H9 (cell line): ENCODE results near the gene ENHO. TPM values are rescaled to one million over a fixed set of nuclear protein-coding genes. Genes with fewer than 3 reads are reported as not detected.
A peak's percentile ranks its signal among the peaks of the same experiment; 100 is the strongest.

Experiments
- DNase-seq: peaks from one replicate; pipeline ENCODE4 v3.0.0-alpha.2; 2017
- H2AFZ ChIP-seq: one replicate; pipeline ENCODE4 v1.6.1; 2013; ENCODE audit warnings: mild to moderate bottlenecking, low read length, control low read depth, moderate library complexity
- H2AK5ac ChIP-seq: 2 replicates; pipeline ENCODE4 v1.6.1; 2013; ENCODE audit warnings: low read length, control low read depth, mixed read lengths; ENCODE audit not compliant: insufficient read length
- H2BK120ac ChIP-seq: one replicate; pipeline ENCODE4 v1.6.1; 2013; ENCODE audit warnings: low read depth, mild to moderate bottlenecking, low read length, control low read depth, inconsistent platforms; ENCODE audit not compliant: poor library complexity, severe bottlenecking
- H2BK12ac ChIP-seq: 2 replicates; pipeline ENCODE4 v1.6.1; 2013; ENCODE audit warnings: low read length, control low read depth, mixed read lengths, low read depth; ENCODE audit not compliant: insufficient read length
- H2BK15ac ChIP-seq: 2 replicates; pipeline ENCODE4 v1.6.1; 2013; ENCODE audit warnings: low read depth, low read length, control low read depth
- H2BK20ac ChIP-seq: one replicate; pipeline ENCODE4 v1.6.1; 2013; ENCODE audit warnings: low read depth, mild to moderate bottlenecking, low read length, control low read depth, inconsistent platforms; ENCODE audit not compliant: poor library complexity, severe bottlenecking
- H2BK5ac ChIP-seq: 2 replicates; pipeline ENCODE4 v1.6.1; 2013; ENCODE audit warnings: low read length, control low read depth, mixed read lengths; ENCODE audit not compliant: insufficient read length
- H3K14ac ChIP-seq: 2 replicates; pipeline ENCODE4 v1.6.1; 2013; ENCODE audit warnings: low read length, control low read depth; ENCODE audit not compliant: insufficient read depth
- H3K18ac ChIP-seq: 2 replicates; pipeline ENCODE4 v1.6.1; 2013; ENCODE audit warnings: low read depth, mild to moderate bottlenecking, mixed read lengths, low read length, control low read depth; ENCODE audit not compliant: insufficient read length
- H3K23ac ChIP-seq: 2 replicates; pipeline ENCODE4 v1.6.1; 2013; ENCODE audit warnings: low read length, control low read depth, mixed read lengths, low read depth; ENCODE audit not compliant: insufficient read length
- H3K23me2 ChIP-seq: 2 replicates; pipeline ENCODE4 v1.6.1; 2013; ENCODE audit warnings: low read depth, mild to moderate bottlenecking, mixed read lengths, low read length, control low read depth; ENCODE audit not compliant: insufficient read length, poor library complexity, severe bottlenecking
- H3K27ac ChIP-seq: 2 replicates; pipeline ENCODE4 v1.5.1; 2013; ENCODE audit warnings: low read length, control low read depth, mixed read lengths, low read depth; ENCODE audit not compliant: insufficient read length
- H3K27me3 ChIP-seq: 2 replicates; pipeline ENCODE4 v1.6.1; 2013; ENCODE audit warnings: low read length, control low read depth, inconsistent platforms; ENCODE audit not compliant: insufficient read depth
- H3K4ac ChIP-seq: 2 replicates; pipeline ENCODE4 v1.6.1; 2013; ENCODE audit warnings: low read depth, mild to moderate bottlenecking, control low read depth, inconsistent platforms, low read length, moderate library complexity
- H3K4me1 ChIP-seq: 2 replicates; pipeline ENCODE4 v1.6.1; 2013; ENCODE audit warnings: low read length, control low read depth, inconsistent platforms; ENCODE audit not compliant: insufficient read depth
- H3K4me2 ChIP-seq: 2 replicates; pipeline ENCODE4 v1.6.1; 2013; ENCODE audit warnings: low read length, control low read depth, mixed read lengths; ENCODE audit not compliant: insufficient read length, insufficient read depth
- H3K56ac ChIP-seq: 2 replicates; pipeline ENCODE4 v1.6.1; 2013; ENCODE audit warnings: low read depth, mild to moderate bottlenecking, mixed read lengths, low read length, control low read depth; ENCODE audit not compliant: insufficient read length
- H3K79me1 ChIP-seq: 2 replicates; pipeline ENCODE4 v1.6.1; 2013; ENCODE audit warnings: low read depth, mild to moderate bottlenecking, moderate library complexity, low read length, control low read depth, inconsistent platforms; ENCODE audit not compliant: insufficient read depth, poor library complexity, severe bottlenecking
- H3K79me2 ChIP-seq: 2 replicates; pipeline ENCODE4 v1.6.1; 2013; ENCODE audit warnings: low read length, control low read depth, inconsistent platforms; ENCODE audit not compliant: insufficient read depth
- H3K9ac ChIP-seq: 2 replicates; pipeline ENCODE4 v1.6.1; 2013; ENCODE audit warnings: low read length, control low read depth, mixed read lengths; ENCODE audit not compliant: insufficient read length; ENCODE audit errors: extremely low read depth
- H3K9me3 ChIP-seq: one replicate; pipeline ENCODE4 v1.6.1; 2013; ENCODE audit warnings: low read depth, low read length, inconsistent platforms; ENCODE audit not compliant: control insufficient read depth
- H3T11ph ChIP-seq: one replicate; pipeline ENCODE4 v1.6.1; 2013; ENCODE audit warnings: mild to moderate bottlenecking, low read length, control low read depth, inconsistent platforms
- H4K20me1 ChIP-seq: one replicate; pipeline ENCODE4 v1.6.1; 2013; ENCODE audit not compliant: control insufficient read depth, insufficient read length, insufficient read depth
- H4K5ac ChIP-seq: 2 replicates; pipeline ENCODE4 v1.6.1; 2013; ENCODE audit warnings: low read depth, mild to moderate bottlenecking, mixed read lengths, low read length, control low read depth; ENCODE audit not compliant: insufficient read length
- H4K8ac ChIP-seq: replicated peaks from 2 replicates; pipeline ENCODE4 v1.6.1; 2013; ENCODE audit warnings: low read length, control low read depth, mixed read lengths, low read depth; ENCODE audit not compliant: insufficient read length
- H4K91ac ChIP-seq: 2 replicates; pipeline ENCODE4 v1.6.1; 2013; ENCODE audit warnings: low read depth, mild to moderate bottlenecking, moderate library complexity, mixed read lengths, low read length, control low read depth; ENCODE audit not compliant: insufficient read length
- H3K27ac Mint-ChIP-seq, 3 experiments: 2 replicates in 2 of 3; 3 replicates in 1 of 3; pipeline ENCODE4 v1.8.0; 2020 to 2021; ENCODE audit warnings: mixed read lengths in 3 of 3, mild to moderate bottlenecking in 1 of 3, moderate library complexity in 1 of 3
- H3K27me3 Mint-ChIP-seq: 2 replicates; pipeline ENCODE4 v1.8.0; 2021; ENCODE audit warnings: low read depth, mild to moderate bottlenecking, moderate library complexity, mixed read lengths
- H3K36me3 Mint-ChIP-seq, 3 experiments: 2 replicates in 2 of 3; 3 replicates in 1 of 3; pipeline ENCODE4 v1.8.0; 2020 to 2021; ENCODE audit warnings: low read depth in 3 of 3, mixed read lengths in 3 of 3; ENCODE audit not compliant: insufficient read depth in 1 of 3
- H3K4me1 Mint-ChIP-seq, 2 experiments: 2 replicates each; pipeline ENCODE4 v1.8.0; 2020; ENCODE audit warnings: mixed read lengths in 2 of 2
- H3K4me3 Mint-ChIP-seq, 2 experiments: 2 replicates in 1 of 2; 3 replicates in 1 of 2; pipeline ENCODE4 v1.8.0; 2020 to 2021; ENCODE audit warnings: mild to moderate bottlenecking in 2 of 2, mixed read lengths in 2 of 2, moderate library complexity in 1 of 2
- H3K9me3 Mint-ChIP-seq, 2 experiments: 2 replicates in 1 of 2; 3 replicates in 1 of 2; pipeline ENCODE4 v1.8.0; 2020; ENCODE audit warnings: mild to moderate bottlenecking in 2 of 2, mixed read lengths in 2 of 2, moderate library complexity in 1 of 2
- WGBS: extraction: QIAGEN DNeasy Blood & Tissue Kit; methylation state at CpG from one replicate; pipeline ENCODE4 v1.1.7; 2013; ENCODE audit warnings: missing lambda C conversion rate, low lambda C conversion rate, mixed read lengths; ENCODE audit not compliant: insufficient read length; ENCODE audit errors: extremely low coverage; 5-methylcytosine and 5-hydroxymethylcytosine counted together
- total RNA-seq: library from RNA; stranded (reverse); gene quantifications from 2 replicates; pipeline ENCODE4 v1.2.1, GENCODE V29; 2021
- TF ChIP-seq, protein P1 (sequence below): fragments of 200-600 bp; sonication (generic); conservative IDR thresholded peaks from 3 replicates; pipeline ENCODE4 v1.8.0; 2021; ENCODE audit warnings: antibody characterized with exemption, mild to moderate bottlenecking

Gene ENHO
- total RNA-seq, 1 experiment from 2014 or later: 14.5 TPM

DNA sequence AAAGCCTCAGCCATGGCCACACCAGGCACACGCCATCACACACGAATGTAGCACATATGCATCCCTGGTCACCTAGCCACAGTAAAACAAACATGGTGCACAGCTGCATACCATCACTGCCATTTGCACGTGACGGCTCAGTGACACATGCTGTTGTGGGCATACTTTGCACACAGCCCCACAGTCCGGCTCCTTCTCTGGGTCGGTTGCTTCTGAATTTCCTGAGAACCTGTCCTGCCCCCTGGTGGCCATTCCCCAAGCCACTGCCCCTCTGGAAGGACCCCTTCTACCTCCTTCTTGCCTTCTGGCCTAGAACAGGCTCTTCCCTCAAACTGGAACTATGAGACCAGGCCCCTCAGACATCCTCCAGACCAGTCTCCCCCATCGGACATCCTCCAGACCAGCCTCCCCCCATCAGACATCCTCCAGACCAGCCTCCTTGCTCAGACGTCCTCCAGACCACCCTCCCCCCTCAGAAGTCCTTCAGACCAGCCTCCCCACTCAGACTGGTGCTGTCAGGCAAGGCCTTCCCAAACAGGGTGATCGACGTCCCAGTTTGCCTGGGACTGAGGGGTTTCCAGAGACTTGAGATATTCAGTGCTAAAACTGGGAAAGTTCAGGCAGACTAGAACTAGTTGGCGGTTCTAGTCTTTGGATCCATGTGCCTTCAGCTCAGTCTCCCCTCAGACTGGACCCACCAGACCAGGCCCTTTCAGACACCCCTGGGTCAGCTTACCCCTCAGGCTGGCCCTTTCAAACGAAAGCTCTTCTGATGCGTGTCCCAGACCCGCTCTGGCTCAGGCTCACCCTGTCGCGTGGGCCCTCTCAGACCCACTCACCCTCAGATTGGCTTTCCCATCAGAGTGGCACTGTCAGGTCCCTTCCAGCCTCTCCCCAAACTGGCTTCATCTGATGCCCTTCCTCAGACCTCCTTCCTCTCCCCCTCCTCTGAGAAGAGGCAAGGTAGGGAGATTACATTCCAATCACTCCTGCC, 24.3 kb upstream of the ENHO start:
- Histone ChIP-seq H2AFZ (no peak overlapping the region), H4K8ac (no peak overlapping the region), H3K14ac (no peak overlapping the region), H3K27me3 (no peaks in the 10 kb centered on the region), H3K27ac (no peak overlapping the region), H3K79me1 (no peaks in the 10 kb centered on the region), H2BK5ac (no peak overlapping the region), H3K23ac (no peak overlapping the region), H2BK15ac (no peak overlapping the region; the same call in 1 of the 2 replicates), H3K4me1 (no peaks in the 10 kb centered on the region), H2BK20ac (no peak overlapping the region), H2BK12ac (no peak overlapping the region), H3K9ac (no peak overlapping the region), H4K5ac (no peak overlapping the region), H2AK5ac (no peak overlapping the region), H3K9me3 (no peaks in the 10 kb centered on the region), H3K4me2 (no peak overlapping the region), H3K23me2 (no peaks in the 10 kb centered on the region), H2BK120ac (no peak overlapping the region), H3K18ac (no peak overlapping the region), H4K91ac (no peak overlapping the region), H4K20me1 (no peaks in the 10 kb centered on the region), H3K79me2 (no peaks in the 10 kb centered on the region), H3K4ac (no peak overlapping the region), H3T11ph (no peak overlapping the region), H3K56ac (no peak overlapping the region)
- H3K9me3 Mint-ChIP-seq: no peaks in the 10 kb centered on the region
- TF ChIP-seq, protein P1, sequence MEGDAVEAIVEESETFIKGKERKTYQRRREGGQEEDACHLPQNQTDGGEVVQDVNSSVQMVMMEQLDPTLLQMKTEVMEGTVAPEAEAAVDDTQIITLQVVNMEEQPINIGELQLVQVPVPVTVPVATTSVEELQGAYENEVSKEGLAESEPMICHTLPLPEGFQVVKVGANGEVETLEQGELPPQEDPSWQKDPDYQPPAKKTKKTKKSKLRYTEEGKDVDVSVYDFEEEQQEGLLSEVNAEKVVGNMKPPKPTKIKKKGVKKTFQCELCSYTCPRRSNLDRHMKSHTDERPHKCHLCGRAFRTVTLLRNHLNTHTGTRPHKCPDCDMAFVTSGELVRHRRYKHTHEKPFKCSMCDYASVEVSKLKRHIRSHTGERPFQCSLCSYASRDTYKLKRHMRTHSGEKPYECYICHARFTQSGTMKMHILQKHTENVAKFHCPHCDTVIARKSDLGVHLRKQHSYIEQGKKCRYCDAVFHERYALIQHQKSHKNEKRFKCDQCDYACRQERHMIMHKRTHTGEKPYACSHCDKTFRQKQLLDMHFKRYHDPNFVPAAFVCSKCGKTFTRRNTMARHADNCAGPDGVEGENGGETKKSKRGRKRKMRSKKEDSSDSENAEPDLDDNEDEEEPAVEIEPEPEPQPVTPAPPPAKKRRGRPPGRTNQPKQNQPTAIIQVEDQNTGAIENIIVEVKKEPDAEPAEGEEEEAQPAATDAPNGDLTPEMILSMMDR: peak; percentile 86
- peaks cover 16% of the 10 kb centered on the region for H3K27me3 Mint-ChIP-seq
- peaks cover 0 to 6% of the 10 kb centered on the region in 2 experiments; a peak in 2 of 4 replicates for H3K4me1 Mint-ChIP-seq
- H3K27ac Mint-ChIP-seq: no peak overlapping the region; a peak in 1 of 7 replicates
- DNase-seq: peak; percentile 85
- WGBS: no CpG with 5 or more reads among the region's 16 CpGs
- no peaks in the 10 kb centered on the region for H3K36me3 Mint-ChIP-seq
- H3K4me3 Mint-ChIP-seq: 0 out of 5 replicates have a peak overlapping the region, but pooled peaks of 1 of the 2 experiments have one; percentile 27
